Activated CD4-positive, alpha-beta memory T cell treated with anti-CD3 and anti-CD28 coated beads for 36 hours (primary cell): ENCODE measurements around the gene CYP26B1. TPM values are rescaled to one million over a fixed set of nuclear protein-coding genes. Genes with fewer than 3 reads are reported as not detected.

Experiments
- CTCF ChIA-PET: fragments of 350-600 bp; sonication (Branson Sonifier 250); formaldehyde crosslinking; loops from one replicate; lab custom pipeline; 2021; ENCODE audit warnings: antibody characterized with exemption, inconsistent platforms; lab: Charles Lee
- POLR2A ChIA-PET: fragments of 350-600 bp; sonication (Branson Sonifier 250); formaldehyde crosslinking; loops from one replicate; lab custom pipeline; 2021; ENCODE audit warnings: antibody characterized with exemption; lab: Charles Lee
- DNase-seq: peaks from one replicate; pipeline ENCODE4 v3.0.0-alpha.2; 2020
- H3K27ac Mint-ChIP-seq: one replicate; pipeline ENCODE4 v1.8.0; 2021; ENCODE audit warnings: mixed read lengths
- H3K27me3 Mint-ChIP-seq: one replicate; pipeline ENCODE4 v1.8.0; 2021; ENCODE audit warnings: mixed read lengths
- H3K36me3 Mint-ChIP-seq: one replicate; pipeline ENCODE4 v1.8.0; 2021; ENCODE audit warnings: mixed read lengths
- H3K4me1 Mint-ChIP-seq: one replicate; pipeline ENCODE4 v1.8.0; 2021; ENCODE audit warnings: low read depth, mixed read lengths
- H3K4me3 Mint-ChIP-seq: one replicate; pipeline ENCODE4 v1.8.0; 2021; ENCODE audit warnings: mild to moderate bottlenecking, mixed read lengths
- H3K9me3 Mint-ChIP-seq: one replicate; pipeline ENCODE4 v1.8.0; 2021; ENCODE audit warnings: mixed read lengths
- intact Hi-C: fragments of 100-400 bp; cut with micrococcal nuclease; formaldehyde crosslinking; loops from one replicate; pipeline ENCODE4 v1.15.1; 2023
- total RNA-seq, 2 experiments: library from RNA; stranded (reverse); gene quantifications; one replicate each; pipeline ENCODE4 v1.2.3, GENCODE V29; 2021

Gene CYP26B1
- total RNA-seq, 2 experiments from 2014 or later: not detected

- ChIA-PET CTCF (no interaction called here), POLR2A (no interaction called here)
- Mint-ChIP-seq H3K27me3 (peaks cover 3% of the 10 kb centered on the region), H3K4me3 (no peak overlapping the region), H3K4me1 (no peaks in the 10 kb centered on the region), H3K36me3 (no peaks in the 10 kb centered on the region), H3K9me3 (no peaks in the 10 kb centered on the region), H3K27ac (no peak overlapping the region)
- no peak for DNase-seq
- intact Hi-C loops: no loop called here
Measured at GRCh38 chr2:72131916-72132841, 15.5 kb downstream of the CYP26B1 start.

DNA sequence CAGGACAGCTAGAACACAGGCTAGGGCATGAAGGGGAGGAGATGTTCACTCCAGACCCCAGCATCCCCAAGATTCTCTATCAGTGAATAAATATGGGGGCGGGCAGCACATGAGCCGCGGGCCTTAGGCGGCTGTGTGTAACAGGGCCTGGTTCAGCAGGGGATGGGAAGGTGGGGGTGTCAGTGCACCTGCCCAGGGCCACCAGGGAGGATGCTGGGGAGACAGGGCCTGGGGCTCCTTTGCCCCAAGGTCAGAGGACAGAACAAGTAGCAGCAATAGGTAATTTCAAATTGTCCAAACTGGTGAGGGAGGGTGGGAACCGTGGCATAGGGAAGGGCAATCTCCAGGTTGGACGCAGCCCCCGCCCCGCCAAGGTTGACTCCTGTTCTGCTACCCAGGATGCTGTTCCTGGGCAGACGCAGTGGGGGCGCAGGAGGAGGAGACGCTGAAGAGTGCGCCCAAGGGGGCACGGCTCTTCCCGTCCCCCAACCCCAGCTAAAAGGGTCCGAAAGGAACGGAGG is 16.2 kb downstream of the CYP26B1 start:
- Mint-ChIP-seq H3K4me3 (no peak overlapping the region), H3K36me3 (no peaks in the 10 kb centered on the region), H3K4me1 (no peaks in the 10 kb centered on the region), H3K27me3 (peaks cover 3% of the 10 kb centered on the region), H3K27ac (no peak overlapping the region), H3K9me3 (no peaks in the 10 kb centered on the region)
- intact Hi-C loops: no loop called here
- DNase-seq: peak; percentile 3
- ChIA-PET POLR2A (no interaction called here), CTCF (no interaction called here)

- no peaks in the 10 kb centered on the region for H3K36me3 Mint-ChIP-seq
- H3K27me3 Mint-ChIP-seq: peaks cover 3% of the 10 kb centered on the region
- no peak overlapping the region for H3K4me3 Mint-ChIP-seq
- H3K27ac Mint-ChIP-seq: no peak overlapping the region
- H3K4me1 Mint-ChIP-seq: no peaks in the 10 kb centered on the region
- intact Hi-C loops: no loop called here
- DNase-seq: peak; percentile 3
- H3K9me3 Mint-ChIP-seq: no peaks in the 10 kb centered on the region
- POLR2A ChIA-PET: no interaction called here
- CTCF ChIA-PET: no interaction called here
Measured at GRCh38 chr2:72130659-72131360, 16.9 kb downstream of the CYP26B1 start.

- H3K27ac Mint-ChIP-seq: no peak overlapping the region
- peaks cover 3% of the 10 kb centered on the region for H3K27me3 Mint-ChIP-seq
- no peaks in the 10 kb centered on the region for H3K9me3 Mint-ChIP-seq
- intact Hi-C loops: no loop called here
- POLR2A ChIA-PET: no interaction called here
- H3K4me1 Mint-ChIP-seq: no peaks in the 10 kb centered on the region
- CTCF ChIA-PET: no interaction called here
- DNase-seq: no peak
- no peak overlapping the region for H3K4me3 Mint-ChIP-seq
- H3K36me3 Mint-ChIP-seq: no peaks in the 10 kb centered on the region
Measured at GRCh38 chr2:72129681-72130340, 17.9 kb downstream of the CYP26B1 start.

GRCh38 chr2:72128843-72129227 is 18.8 kb downstream of the CYP26B1 start:
- Mint-ChIP-seq H3K4me1 (no peaks in the 10 kb centered on the region), H3K9me3 (no peaks in the 10 kb centered on the region), H3K4me3 (no peak overlapping the region), H3K36me3 (no peaks in the 10 kb centered on the region), H3K27me3 (peaks cover 4% of the 10 kb centered on the region), H3K27ac (no peak overlapping the region)
- no peak for DNase-seq
- intact Hi-C loops: no loop called here
- POLR2A ChIA-PET: no interaction called here
- CTCF ChIA-PET: no interaction called here

GRCh38 chr2:72128059-72128842 is 19.4 kb downstream of the CYP26B1 start:
- intact Hi-C loops: no loop called here
- no peak for DNase-seq
- ChIA-PET CTCF (no interaction called here), POLR2A (no interaction called here)
- Mint-ChIP-seq H3K27ac (no peak overlapping the region), H3K9me3 (no peaks in the 10 kb centered on the region), H3K4me1 (no peaks in the 10 kb centered on the region), H3K36me3 (no peaks in the 10 kb centered on the region), H3K4me3 (no peak overlapping the region), H3K27me3 (peaks cover 4% of the 10 kb centered on the region)

GRCh38 chr2:72127401-72128058 is 20.1 kb downstream of the CYP26B1 start:
- CTCF ChIA-PET: no interaction called here

GRCh38 chr2:72126186-72127100 is 21.2 kb downstream of the CYP26B1 start:
- Mint-ChIP-seq H3K4me1 (no peaks in the 10 kb centered on the region), H3K27me3 (peaks cover 9% of the 10 kb centered on the region), H3K36me3 (no peaks in the 10 kb centered on the region), H3K9me3 (peaks cover under 1% of the 10 kb centered on the region), H3K27ac (no peak overlapping the region), H3K4me3 (no peak overlapping the region)
- CTCF ChIA-PET: no interaction called here
- intact Hi-C loops: no loop called here
- DNase-seq: no peak
- POLR2A ChIA-PET: no interaction called here

More at GRCh38 chr2:72127401-72128058, 20.1 kb downstream of the CYP26B1 start:
- intact Hi-C loops: no loop called here
- H3K9me3 Mint-ChIP-seq: no peaks in the 10 kb centered on the region
- peaks cover 8% of the 10 kb centered on the region for H3K27me3 Mint-ChIP-seq
- H3K4me1 Mint-ChIP-seq: no peaks in the 10 kb centered on the region
- no peaks in the 10 kb centered on the region for H3K36me3 Mint-ChIP-seq
- no peak overlapping the region for H3K4me3 Mint-ChIP-seq
- no peak overlapping the region for H3K27ac Mint-ChIP-seq
- POLR2A ChIA-PET: no interaction called here
- DNase-seq: no peak

DNA sequence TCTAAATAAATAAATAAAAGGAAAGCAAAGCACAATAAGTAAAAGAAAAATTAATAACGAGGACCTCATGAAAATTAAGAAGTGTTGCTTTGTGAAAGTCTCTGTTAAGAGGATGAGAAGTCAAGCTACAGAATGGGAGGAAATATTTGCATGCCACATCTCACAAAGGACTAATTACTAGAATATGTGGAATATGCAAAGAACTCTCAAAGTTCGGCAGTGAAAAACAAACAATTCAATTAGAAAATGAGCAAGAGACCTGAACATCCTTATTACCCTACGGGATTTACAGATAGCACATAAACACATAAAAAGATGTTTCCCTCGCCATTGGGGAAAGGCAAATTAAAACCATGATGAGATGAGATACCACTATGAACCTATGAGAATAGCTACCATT is 23.3 kb downstream of the CYP26B1 start:
- no peak for DNase-seq
- ChIA-PET POLR2A (no interaction called here), CTCF (no interaction called here)
- no peaks in the 10 kb centered on the region for H3K36me3 Mint-ChIP-seq
- intact Hi-C loops: no loop called here
- no peaks in the 10 kb centered on the region for H3K4me1 Mint-ChIP-seq
- H3K27ac Mint-ChIP-seq: no peak overlapping the region
- H3K4me3 Mint-ChIP-seq: no peak overlapping the region
- peaks cover 2% of the 10 kb centered on the region for H3K9me3 Mint-ChIP-seq
- H3K27me3 Mint-ChIP-seq: peaks cover 10% of the 10 kb centered on the region

- intact Hi-C loops: no loop called here
- Mint-ChIP-seq H3K9me3 (peaks cover 2% of the 10 kb centered on the region), H3K36me3 (no peaks in the 10 kb centered on the region), H3K4me1 (no peaks in the 10 kb centered on the region), H3K27ac (no peak overlapping the region), H3K27me3 (peaks cover 10% of the 10 kb centered on the region), H3K4me3 (no peak overlapping the region)
- no peak for DNase-seq
- POLR2A ChIA-PET: no interaction called here
- CTCF ChIA-PET: interaction anchor here (1.7 kb wide), 1 partner anchor 29 kb away, joined by 3 read pairs; no protein-coding TSS in a partner anchor
Measured at GRCh38 chr2:72121153-72121552, 26.5 kb downstream of the CYP26B1 start.
